Measurements from ENCODE around the gene CEP43.

- TF ChIP-seq CTCF (IDR thresholded peaks at IDR 0.05; ENCODE audit: low read depth, low read length, poor library complexity, severe bottlenecking), result no peak
- TF ChIP-seq EZH2phosphoT487 (IDR thresholded peaks at IDR 0.05; ENCODE audit: borderline replicate concordance, low read length), result no peak
These were observed 49.4 kb upstream of the CEP43 start for GRCh38 chr6:166949528-166950442.
